ENCODE data around the gene AMT. TPM values are rescaled to one million over a fixed set of nuclear protein-coding genes. Genes with fewer than 3 reads are reported as not detected.

The AMT gene
- total and polyA plus RNA-seq, 5 donors from 2014 or later, result 0.29 to 13.3 (median 0.63) TPM

DNA sequence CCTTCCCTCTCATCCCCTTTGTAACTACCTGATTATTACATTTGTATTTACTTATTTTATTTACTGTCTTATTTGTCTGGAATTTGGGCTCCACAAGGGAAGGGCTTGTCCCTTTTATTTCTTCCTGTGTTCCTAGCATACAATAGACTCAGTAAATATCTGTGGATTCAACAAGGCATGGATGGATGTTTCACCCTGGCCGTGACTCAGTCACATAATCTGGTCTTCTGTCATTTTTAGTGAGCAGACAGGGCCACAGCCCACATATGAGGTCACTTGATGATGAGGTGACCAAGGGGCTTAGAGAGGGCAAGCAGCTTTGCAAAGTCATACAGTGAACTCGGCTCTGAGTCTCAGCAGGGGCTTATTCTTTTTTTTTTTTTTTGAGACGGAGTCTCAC, 39.9 kb upstream of the AMT start:
- DNase-seq, result no peak
- Histone ChIP-seq H3K27ac (ENCODE audit: insufficient read depth, low read length, poor library complexity, severe bottlenecking) (no peak overlapping the region), H3K9me3 (ENCODE audit: control insufficient read depth in 2 of 2, low read length in 2 of 2) (no peaks in the 10 kb centered on the region), H3K4me3 (ENCODE audit: low read depth, low read length) (no peak overlapping the region), H3K4me1 (ENCODE audit: control insufficient read depth, insufficient read depth, low read length, poor library complexity, severe bottlenecking) (no peaks in the 10 kb centered on the region), H3K27me3 (ENCODE audit: control insufficient read depth, insufficient read depth, low read length) (no peaks in the 10 kb centered on the region), H3K36me3 (ENCODE audit: control insufficient read depth, insufficient read depth, low read length) (no peaks in the 10 kb centered on the region)
- no peaks in the 10 kb centered on the region for H3K9me3 Mint-ChIP-seq
- no peaks in the 10 kb centered on the region for H3K4me1 Mint-ChIP-seq
- no peaks in the 10 kb centered on the region for H3K36me3 Mint-ChIP-seq
- no peak overlapping the region for H3K27ac Mint-ChIP-seq
- H3K4me3 Mint-ChIP-seq, result no peak overlapping the region
- H3K27me3 Mint-ChIP-seq, result no peaks in the 10 kb centered on the region
- no peak for ATAC-seq (ENCODE audit: low read depth in 2 of 2)

GRCh38 chr3:49461443-49462171, 39.3 kb upstream of the AMT start:
- H3K27ac ChIP-seq (ENCODE audit: insufficient read depth, low read length, poor library complexity, severe bottlenecking), result no peak overlapping the region
- no peaks in the 10 kb centered on the region for H3K4me1 ChIP-seq (ENCODE audit: control insufficient read depth, insufficient read depth, low read length, poor library complexity, severe bottlenecking)
- no peaks in the 10 kb centered on the region for H3K4me1 Mint-ChIP-seq
- no peaks in the 10 kb centered on the region for H3K27me3 ChIP-seq (ENCODE audit: control insufficient read depth, insufficient read depth, low read length)
- no peak overlapping the region for H3K4me3 ChIP-seq (ENCODE audit: low read depth, low read length)
- no peaks in the 10 kb centered on the region for H3K9me3 ChIP-seq (ENCODE audit: control insufficient read depth in 2 of 2, low read length in 2 of 2)
- H3K4me3 Mint-ChIP-seq, result no peak overlapping the region
- H3K27me3 Mint-ChIP-seq, result no peaks in the 10 kb centered on the region
- no peak for DNase-seq
- no peaks in the 10 kb centered on the region for H3K36me3 ChIP-seq (ENCODE audit: control insufficient read depth, insufficient read depth, low read length)
- no peak overlapping the region for H3K27ac Mint-ChIP-seq
- ATAC-seq (ENCODE audit: low read depth in 2 of 2), result no peak
- H3K9me3 Mint-ChIP-seq, result no peaks in the 10 kb centered on the region
- no peaks in the 10 kb centered on the region for H3K36me3 Mint-ChIP-seq

GRCh38 chr3:49460956-49461355, 38.7 kb upstream of the AMT start:
- ATAC-seq (ENCODE audit: low read depth in 2 of 2), result no peak

DNA sequence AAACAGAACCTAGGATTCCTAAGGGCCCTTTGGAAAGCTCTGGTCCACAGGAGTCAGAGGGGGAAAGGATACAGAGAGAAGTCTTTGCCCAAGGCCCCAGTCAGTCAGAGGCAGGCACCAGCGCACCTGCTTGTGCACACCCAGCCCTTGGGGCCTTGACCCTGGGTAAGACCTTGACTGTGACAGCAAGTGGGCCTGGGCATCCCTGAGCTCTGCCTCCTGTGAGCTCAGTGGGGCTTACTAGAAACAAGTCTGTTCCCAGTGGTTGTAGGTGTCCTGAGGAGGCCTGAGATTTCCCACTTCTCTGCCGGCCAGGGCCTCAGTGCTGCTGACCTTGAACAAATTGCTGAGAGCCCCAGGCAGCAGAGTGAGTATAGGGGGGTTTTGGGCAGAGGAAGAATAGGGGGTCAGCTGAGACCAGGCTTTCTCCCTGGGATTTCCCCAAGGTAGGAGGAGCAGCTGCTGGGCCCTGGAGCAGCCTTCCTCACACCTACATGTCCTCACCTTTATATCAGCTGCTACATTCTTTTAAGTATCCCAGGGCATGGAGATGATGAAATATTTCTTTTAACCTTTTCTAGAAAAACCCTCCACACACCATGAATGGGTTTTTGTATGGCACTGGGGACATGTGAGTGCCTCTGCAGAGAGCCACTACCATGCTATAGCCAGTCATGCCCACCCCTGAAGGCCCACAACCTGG, 38.1 kb upstream of the AMT start:
- H3K4me3 Mint-ChIP-seq, result no peak overlapping the region
- Histone ChIP-seq H3K27me3 (ENCODE audit: control insufficient read depth, insufficient read depth, low read length) (no peaks in the 10 kb centered on the region), H3K36me3 (ENCODE audit: control insufficient read depth, insufficient read depth, low read length) (no peaks in the 10 kb centered on the region), H3K4me1 (ENCODE audit: control insufficient read depth, insufficient read depth, low read length, poor library complexity, severe bottlenecking) (no peaks in the 10 kb centered on the region), H3K4me3 (ENCODE audit: low read depth, low read length) (no peak overlapping the region), H3K27ac (ENCODE audit: insufficient read depth, low read length, poor library complexity, severe bottlenecking) (no peak overlapping the region), H3K9me3 (ENCODE audit: control insufficient read depth in 2 of 2, low read length in 2 of 2) (no peaks in the 10 kb centered on the region)
- no peak overlapping the region for H3K27ac Mint-ChIP-seq
- DNase-seq, result no peak
- no peaks in the 10 kb centered on the region for H3K27me3 Mint-ChIP-seq
- no peaks in the 10 kb centered on the region for H3K9me3 Mint-ChIP-seq
- no peaks in the 10 kb centered on the region for H3K4me1 Mint-ChIP-seq
- no peaks in the 10 kb centered on the region for H3K36me3 Mint-ChIP-seq
- ATAC-seq (ENCODE audit: low read depth in 2 of 2), result no peak

More at GRCh38 chr3:49460956-49461355, 38.7 kb upstream of the AMT start:
- no peaks in the 10 kb centered on the region for H3K9me3 Mint-ChIP-seq
- Histone ChIP-seq H3K4me3 (ENCODE audit: low read depth, low read length) (no peak overlapping the region), H3K9me3 (ENCODE audit: control insufficient read depth in 2 of 2, low read length in 2 of 2) (no peaks in the 10 kb centered on the region), H3K27me3 (ENCODE audit: control insufficient read depth, insufficient read depth, low read length) (no peaks in the 10 kb centered on the region), H3K4me1 (ENCODE audit: control insufficient read depth, insufficient read depth, low read length, poor library complexity, severe bottlenecking) (no peaks in the 10 kb centered on the region), H3K36me3 (ENCODE audit: control insufficient read depth, insufficient read depth, low read length) (no peaks in the 10 kb centered on the region), H3K27ac (ENCODE audit: insufficient read depth, low read length, poor library complexity, severe bottlenecking) (no peak overlapping the region)
- no peaks in the 10 kb centered on the region for H3K36me3 Mint-ChIP-seq
- H3K4me3 Mint-ChIP-seq, result no peak overlapping the region
- H3K4me1 Mint-ChIP-seq, result no peaks in the 10 kb centered on the region
- no peaks in the 10 kb centered on the region for H3K27me3 Mint-ChIP-seq
- peak overlapping the region in 1 of 3 donors; percentile 24 for H3K27ac Mint-ChIP-seq
- DNase-seq, result no peak

DNA sequence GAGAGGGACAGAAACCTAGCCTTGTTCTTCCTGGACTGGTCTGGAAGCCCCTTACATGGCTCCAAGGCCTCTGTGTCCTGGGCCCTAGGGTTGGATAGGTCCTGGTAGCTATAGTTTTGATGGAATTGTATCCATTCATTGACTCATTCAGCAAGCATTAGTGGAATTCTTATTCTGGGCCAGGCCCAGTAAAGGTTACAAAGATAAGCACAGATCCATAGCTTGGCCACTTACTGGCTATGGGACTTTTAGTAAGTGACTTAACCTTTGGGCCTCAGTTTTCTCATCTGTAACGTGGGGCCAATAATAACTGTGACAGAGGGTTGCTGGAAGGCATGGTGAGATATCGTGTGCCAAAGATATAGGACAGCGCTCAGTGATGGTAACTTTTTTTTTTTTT, 34.2 kb upstream of the AMT start:
- no peaks in the 10 kb centered on the region for H3K36me3 Mint-ChIP-seq
- no peaks in the 10 kb centered on the region for H3K4me1 Mint-ChIP-seq
- ATAC-seq (ENCODE audit: low read depth in 2 of 2), result no peak
- Histone ChIP-seq H3K36me3 (ENCODE audit: control insufficient read depth, insufficient read depth, low read length) (no peaks in the 10 kb centered on the region), H3K4me3 (ENCODE audit: low read depth, low read length) (no peak overlapping the region), H3K9me3 (ENCODE audit: control insufficient read depth in 2 of 2, low read length in 2 of 2) (no peaks in the 10 kb centered on the region), H3K27ac (ENCODE audit: insufficient read depth, low read length, poor library complexity, severe bottlenecking) (no peak overlapping the region), H3K27me3 (ENCODE audit: control insufficient read depth, insufficient read depth, low read length) (no peaks in the 10 kb centered on the region), H3K4me1 (ENCODE audit: control insufficient read depth, insufficient read depth, low read length, poor library complexity, severe bottlenecking) (no peaks in the 10 kb centered on the region)
- no peaks in the 10 kb centered on the region for H3K9me3 Mint-ChIP-seq
- DNase-seq, result no peak
- H3K27ac Mint-ChIP-seq, result no peak overlapping the region
- H3K27me3 Mint-ChIP-seq, result no peaks in the 10 kb centered on the region
- no peak overlapping the region for H3K4me3 Mint-ChIP-seq

GRCh38 chr3:49454898-49455681, 32.8 kb upstream of the AMT start:
- no peak overlapping the region for H3K4me3 Mint-ChIP-seq
- DNase-seq (no peak), ATAC-seq (ENCODE audit: low read depth in 2 of 2) (no peak)
- H3K27me3 Mint-ChIP-seq, result no peaks in the 10 kb centered on the region
- Histone ChIP-seq H3K4me3 (ENCODE audit: low read depth, low read length) (no peak overlapping the region), H3K27ac (ENCODE audit: insufficient read depth, low read length, poor library complexity, severe bottlenecking) (no peak overlapping the region), H3K36me3 (ENCODE audit: control insufficient read depth, insufficient read depth, low read length) (no peaks in the 10 kb centered on the region), H3K27me3 (ENCODE audit: control insufficient read depth, insufficient read depth, low read length) (no peaks in the 10 kb centered on the region), H3K4me1 (ENCODE audit: control insufficient read depth, insufficient read depth, low read length, poor library complexity, severe bottlenecking) (no peaks in the 10 kb centered on the region), H3K9me3 (ENCODE audit: control insufficient read depth in 2 of 2, low read length in 2 of 2) (no peaks in the 10 kb centered on the region)
- H3K9me3 Mint-ChIP-seq, result no peaks in the 10 kb centered on the region
- H3K36me3 Mint-ChIP-seq, result no peaks in the 10 kb centered on the region
- H3K4me1 Mint-ChIP-seq, result no peaks in the 10 kb centered on the region
- H3K27ac Mint-ChIP-seq, result peak overlapping the region in 1 of 3 donors; percentile 36

DNA sequence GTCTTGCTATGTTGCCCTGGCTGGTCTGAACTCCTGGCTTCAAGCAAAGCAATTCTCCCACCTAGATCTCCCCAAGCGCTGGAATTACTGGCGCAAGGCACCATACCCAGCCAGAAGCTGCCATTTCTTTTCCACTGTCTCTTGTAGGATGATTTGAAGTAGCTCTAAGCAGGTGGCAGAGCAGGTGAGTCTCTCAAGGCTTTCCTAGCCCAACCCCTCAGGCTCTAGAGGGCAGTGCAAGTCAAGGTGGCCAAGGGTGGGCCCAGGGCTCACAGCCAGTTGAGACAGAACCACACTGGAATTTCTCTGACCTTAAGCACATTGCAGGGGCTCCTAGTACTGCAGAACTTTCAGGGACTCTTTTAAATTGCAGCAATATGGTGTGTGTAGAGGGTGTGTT, 32.2 kb upstream of the AMT start:
- H3K4me3 Mint-ChIP-seq, result no peak overlapping the region
- no peak overlapping the region for H3K27ac Mint-ChIP-seq
- no peaks in the 10 kb centered on the region for H3K36me3 ChIP-seq (ENCODE audit: control insufficient read depth, insufficient read depth, low read length)
- no peak for ATAC-seq (ENCODE audit: low read depth in 2 of 2)
- no peaks in the 10 kb centered on the region for H3K4me1 Mint-ChIP-seq
- no peaks in the 10 kb centered on the region for H3K27me3 ChIP-seq (ENCODE audit: control insufficient read depth, insufficient read depth, low read length)
- H3K9me3 Mint-ChIP-seq, result no peaks in the 10 kb centered on the region
- no peaks in the 10 kb centered on the region for H3K36me3 Mint-ChIP-seq
- no peak overlapping the region for H3K27ac ChIP-seq (ENCODE audit: insufficient read depth, low read length, poor library complexity, severe bottlenecking)
- no peaks in the 10 kb centered on the region for H3K9me3 ChIP-seq (ENCODE audit: control insufficient read depth in 2 of 2, low read length in 2 of 2)
- H3K27me3 Mint-ChIP-seq, result no peaks in the 10 kb centered on the region
- DNase-seq, result no peak
- H3K4me1 ChIP-seq (ENCODE audit: control insufficient read depth, insufficient read depth, low read length, poor library complexity, severe bottlenecking), result no peaks in the 10 kb centered on the region
- no peak overlapping the region for H3K4me3 ChIP-seq (ENCODE audit: low read depth, low read length)
